Skeletal muscle satellite cell (primary cell): ENCODE data around the gene ZNF648.

Experiments used
- H3K27me3 ChIP-seq: 2 replicates; pipeline ENCODE4 v1.7.0; 2013; ENCODE audit warnings: low read length; ENCODE audit not compliant: control insufficient read depth, insufficient read depth
- H3K36me3 ChIP-seq: 2 replicates; pipeline ENCODE4 v1.7.0; 2013; ENCODE audit warnings: mild to moderate bottlenecking, control low read depth, low read length; ENCODE audit not compliant: insufficient read depth
- H3K4me1 ChIP-seq: 2 replicates; pipeline ENCODE4 v1.7.0; 2013; ENCODE audit warnings: low read length; ENCODE audit not compliant: control insufficient read depth, insufficient read depth
- H3K4me2 ChIP-seq: 2 replicates; pipeline ENCODE4 v1.7.0; 2013; ENCODE audit warnings: mild to moderate bottlenecking, low read length
- H3K4me3 ChIP-seq: 2 replicates; pipeline ENCODE4 v1.7.0; 2013; ENCODE audit warnings: low read length
- H3K9ac ChIP-seq: 2 replicates; pipeline ENCODE4 v1.7.0; 2013; ENCODE audit warnings: mild to moderate bottlenecking, low read depth, low read length, moderate library complexity
- H3K9me3 ChIP-seq: replicated peaks from 2 replicates; pipeline ENCODE4 v1.7.0; 2013; ENCODE audit warnings: mild to moderate bottlenecking, control low read depth, low read length

The ZNF648 gene

DNA sequence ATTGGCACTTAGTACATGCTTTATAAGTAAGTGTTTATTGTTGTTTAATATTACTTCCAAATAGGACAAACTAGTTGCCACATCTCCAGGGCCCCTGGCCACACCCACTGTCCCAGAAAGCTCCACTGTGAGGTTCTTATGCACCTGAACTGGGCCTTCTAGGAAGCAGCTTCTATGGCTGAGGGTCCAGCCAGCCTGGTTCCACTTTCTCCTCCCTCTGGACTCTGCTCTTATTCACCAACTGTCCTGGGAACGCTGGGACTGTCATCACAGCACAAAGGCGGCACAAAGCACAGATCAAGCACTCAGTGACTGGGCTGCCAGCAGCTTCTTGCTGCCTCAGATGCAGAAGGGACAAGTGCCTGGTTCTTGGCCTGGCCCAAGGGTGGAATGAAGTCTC is 29.6 kb upstream of the ZNF648 start:
- H3K9me3 ChIP-seq, result no peaks in the 10 kb centered on the region
- H3K4me1 ChIP-seq, result no peaks in the 10 kb centered on the region
- H3K4me3 ChIP-seq, result no peak overlapping the region

DNA sequence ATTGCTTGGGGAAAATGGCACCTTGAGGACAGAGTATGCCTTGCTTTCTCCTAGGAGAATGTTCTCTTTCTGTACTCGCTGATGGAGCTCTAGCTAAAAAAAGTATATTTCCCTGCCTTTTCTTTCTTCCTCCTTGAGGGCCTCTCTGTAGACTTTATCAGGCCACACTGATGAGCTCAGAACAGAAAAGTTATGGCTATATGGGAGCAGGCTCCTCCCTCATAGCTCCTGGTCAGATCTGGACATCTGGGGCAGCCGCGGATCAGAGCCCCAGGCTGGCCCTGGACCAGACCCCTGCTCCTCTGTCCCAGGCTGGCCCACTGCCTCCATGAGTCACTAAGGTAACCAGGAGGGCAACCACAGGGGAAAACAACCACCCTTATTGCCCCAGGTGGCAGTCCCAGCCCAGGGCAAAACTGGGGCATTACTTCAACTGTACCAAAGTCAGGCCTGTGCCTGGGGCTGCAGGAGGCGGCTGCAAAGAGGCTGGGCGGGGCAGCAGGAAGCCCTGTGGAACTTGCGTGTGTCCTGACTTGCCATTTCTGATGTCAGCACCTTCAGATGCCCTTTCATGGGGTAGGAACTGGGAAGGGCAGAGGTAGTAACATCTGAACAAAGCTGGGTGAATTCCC is 26.3 kb upstream of the ZNF648 start:
- no peak overlapping the region for H3K4me3 ChIP-seq
- no peak overlapping the region for H3K9ac ChIP-seq
- H3K36me3 ChIP-seq, result no peaks in the 10 kb centered on the region
- no peak overlapping the region for H3K4me2 ChIP-seq
- H3K27me3 ChIP-seq, result peaks cover 5% of the 10 kb centered on the region
- no peaks in the 10 kb centered on the region for H3K9me3 ChIP-seq
- H3K4me1 ChIP-seq, result no peaks in the 10 kb centered on the region

More for the DNA sequence above, 29.6 kb upstream of the ZNF648 start:
- Histone ChIP-seq H3K4me2 (no peak overlapping the region), H3K36me3 (no peaks in the 10 kb centered on the region), H3K27me3 (peaks cover 13% of the 10 kb centered on the region), H3K9ac (no peak overlapping the region)

GRCh38 chr1:182087304-182087703 is 25.8 kb upstream of the ZNF648 start:
- H3K9me3 ChIP-seq, result no peaks in the 10 kb centered on the region
- H3K4me2 ChIP-seq, result no peak overlapping the region
- H3K36me3 ChIP-seq, result no peaks in the 10 kb centered on the region
- no peak overlapping the region for H3K9ac ChIP-seq
- peaks cover 4% of the 10 kb centered on the region for H3K27me3 ChIP-seq
- H3K4me3 ChIP-seq, result no peak overlapping the region
- H3K4me1 ChIP-seq, result no peaks in the 10 kb centered on the region

GRCh38 chr1:182086620-182087019 is 25.1 kb upstream of the ZNF648 start:
- Histone ChIP-seq H3K27me3 (peaks cover 4% of the 10 kb centered on the region), H3K4me3 (no peak overlapping the region), H3K4me1 (no peaks in the 10 kb centered on the region)

GRCh38 chr1:182086136-182086535 is 24.6 kb upstream of the ZNF648 start:
- H3K36me3 ChIP-seq, result no peaks in the 10 kb centered on the region
- H3K4me1 ChIP-seq, result no peaks in the 10 kb centered on the region
- H3K9ac ChIP-seq, result no peak overlapping the region
- H3K9me3 ChIP-seq, result no peaks in the 10 kb centered on the region
- no peak overlapping the region for H3K4me3 ChIP-seq
- no peak overlapping the region for H3K4me2 ChIP-seq
- peaks cover 1% of the 10 kb centered on the region for H3K27me3 ChIP-seq

More at GRCh38 chr1:182086620-182087019, 25.1 kb upstream of the ZNF648 start:
- Histone ChIP-seq H3K36me3 (no peaks in the 10 kb centered on the region), H3K9ac (no peak overlapping the region), H3K4me2 (no peak overlapping the region), H3K9me3 (no peaks in the 10 kb centered on the region)

DNA sequence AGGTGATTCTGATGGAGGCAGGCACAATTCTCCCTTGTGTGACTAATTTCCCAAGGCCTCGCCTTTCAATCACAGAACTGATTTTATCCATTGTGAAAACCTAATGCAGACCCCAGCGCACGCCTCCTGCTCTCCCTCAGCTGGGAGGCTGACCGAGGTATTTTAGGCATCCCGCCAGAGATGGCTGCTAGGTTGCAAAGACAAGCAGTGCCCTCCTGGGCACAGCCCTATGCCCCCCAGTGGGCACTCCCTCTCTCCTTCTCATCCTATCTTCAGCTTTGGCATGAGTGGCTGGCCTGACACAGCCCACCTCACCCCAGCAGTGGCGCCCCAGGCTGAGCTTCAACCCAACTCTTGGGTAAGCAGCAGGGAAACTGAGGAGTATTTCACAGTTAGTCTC is 24.2 kb upstream of the ZNF648 start:
- Histone ChIP-seq H3K27me3 (no peaks in the 10 kb centered on the region), H3K9ac (no peak overlapping the region), H3K4me1 (no peaks in the 10 kb centered on the region), H3K4me3 (no peak overlapping the region), H3K36me3 (no peaks in the 10 kb centered on the region), H3K4me2 (no peak overlapping the region), H3K9me3 (no peaks in the 10 kb centered on the region)

- Histone ChIP-seq H3K9me3 (no peaks in the 10 kb centered on the region), H3K4me3 (no peak overlapping the region), H3K36me3 (no peaks in the 10 kb centered on the region)
Observed at GRCh38 chr1:182084487-182085316, 23.2 kb upstream of the ZNF648 start.

DNA sequence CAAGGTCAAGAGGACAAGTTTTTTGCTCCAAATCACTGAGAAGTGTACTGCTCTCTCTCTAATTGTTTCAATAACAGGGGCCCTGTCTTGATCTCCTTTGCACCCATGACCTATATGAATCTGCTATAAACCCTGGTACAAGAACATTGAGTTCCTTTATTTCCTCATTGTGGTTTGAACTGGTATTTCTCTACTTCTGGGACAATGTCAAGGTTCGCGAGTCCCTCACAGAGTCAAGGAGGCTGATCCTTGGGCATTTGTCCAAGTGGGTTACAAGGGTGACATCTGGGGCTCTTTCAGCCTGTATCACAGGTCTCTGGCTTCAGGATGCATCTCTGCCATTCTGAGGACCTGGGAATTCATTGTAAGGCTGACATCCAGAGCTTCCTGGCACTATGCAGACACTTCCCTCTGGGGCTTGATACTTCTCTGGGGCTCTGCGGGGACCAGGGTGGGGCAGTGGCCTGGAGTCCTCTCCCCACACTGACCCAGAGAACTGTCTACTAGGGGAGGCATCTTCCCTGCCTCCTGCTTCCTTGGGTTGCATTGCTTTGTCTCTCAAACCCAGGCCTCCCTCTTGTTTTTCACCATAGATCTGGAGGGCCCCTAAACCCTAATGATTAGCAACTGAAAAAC is 22.5 kb upstream of the ZNF648 start:
- no peak overlapping the region for H3K9ac ChIP-seq
- H3K4me1 ChIP-seq, result no peaks in the 10 kb centered on the region
- no peaks in the 10 kb centered on the region for H3K9me3 ChIP-seq
- no peaks in the 10 kb centered on the region for H3K27me3 ChIP-seq
- no peak overlapping the region for H3K4me3 ChIP-seq
- H3K4me2 ChIP-seq, result no peak overlapping the region
- no peaks in the 10 kb centered on the region for H3K36me3 ChIP-seq

More at GRCh38 chr1:182084487-182085316, 23.2 kb upstream of the ZNF648 start:
- no peaks in the 10 kb centered on the region for H3K27me3 ChIP-seq
- peak overlapping the region; percentile 27 for H3K4me2 ChIP-seq
- H3K4me1 ChIP-seq, result no peaks in the 10 kb centered on the region
- no peak overlapping the region for H3K9ac ChIP-seq

DNA sequence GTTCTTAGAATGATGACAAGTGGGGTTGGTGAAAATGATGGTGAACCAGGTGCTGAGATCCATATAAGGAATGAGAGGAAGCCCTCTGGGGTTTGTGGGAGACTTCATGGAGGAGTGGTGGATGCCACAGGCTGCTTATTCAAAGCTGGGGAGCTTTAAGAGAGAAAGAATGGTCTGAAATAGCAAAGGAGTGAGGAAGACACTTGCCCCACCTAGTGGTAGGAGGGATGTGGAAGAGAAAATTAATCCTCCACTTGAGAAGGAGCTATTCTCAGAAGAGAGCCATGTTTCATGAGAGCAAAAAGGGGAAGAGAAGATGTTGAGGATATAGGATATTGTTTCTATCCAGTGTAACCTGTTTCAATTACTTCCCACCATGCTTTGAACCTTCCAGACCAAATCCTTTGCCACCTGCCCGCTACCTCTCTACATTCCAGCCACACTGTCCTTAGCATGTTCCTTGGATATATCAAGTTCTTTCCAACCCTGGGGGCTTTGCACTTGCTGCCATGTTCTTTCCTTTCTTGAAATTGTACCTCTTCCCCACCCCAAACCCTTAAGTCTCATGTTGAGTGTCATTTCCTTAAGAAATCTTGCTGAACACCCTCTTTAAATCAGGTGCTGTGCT is 19.6 kb upstream of the ZNF648 start:
- no peak overlapping the region for H3K4me3 ChIP-seq
- no peaks in the 10 kb centered on the region for H3K27me3 ChIP-seq
- H3K9me3 ChIP-seq, result no peaks in the 10 kb centered on the region
- no peaks in the 10 kb centered on the region for H3K36me3 ChIP-seq
- H3K4me2 ChIP-seq, result no peak overlapping the region
- H3K4me1 ChIP-seq, result no peaks in the 10 kb centered on the region
- H3K9ac ChIP-seq, result no peak overlapping the region

- H3K36me3 ChIP-seq, result no peaks in the 10 kb centered on the region
- no peak overlapping the region for H3K4me2 ChIP-seq
- H3K4me3 ChIP-seq, result no peak overlapping the region
- no peaks in the 10 kb centered on the region for H3K27me3 ChIP-seq
- H3K9me3 ChIP-seq, result no peaks in the 10 kb centered on the region
- H3K4me1 ChIP-seq, result no peaks in the 10 kb centered on the region
- no peak overlapping the region for H3K9ac ChIP-seq
Observed at GRCh38 chr1:182080040-182080439, 18.5 kb upstream of the ZNF648 start.

DNA sequence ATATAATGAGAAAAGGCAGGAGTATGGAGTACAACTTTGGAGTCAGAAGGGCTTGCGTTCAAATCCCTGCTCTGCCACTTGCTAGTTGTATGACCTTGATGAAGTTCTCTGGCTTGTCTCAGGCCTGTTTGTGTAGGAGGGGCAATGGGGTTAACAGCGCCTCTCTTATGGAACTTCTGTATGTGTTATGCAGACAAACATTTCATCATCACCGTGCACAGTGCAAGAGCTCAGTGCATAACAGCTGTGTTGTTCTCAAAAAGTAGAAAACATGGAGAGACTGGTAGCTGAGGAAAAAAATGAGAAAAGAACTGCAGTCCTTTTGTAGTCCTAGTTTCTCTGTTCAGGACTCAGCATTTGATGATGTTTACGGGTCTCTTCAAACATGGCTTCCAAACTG is 10.4 kb upstream of the ZNF648 start:
- H3K9me3 ChIP-seq, result no peaks in the 10 kb centered on the region
- no peak overlapping the region for H3K9ac ChIP-seq

More for the DNA sequence above, 10.4 kb upstream of the ZNF648 start:
- no peaks in the 10 kb centered on the region for H3K4me1 ChIP-seq
- H3K4me2 ChIP-seq, result no peak overlapping the region
- H3K4me3 ChIP-seq, result no peak overlapping the region
- H3K27me3 ChIP-seq, result no peaks in the 10 kb centered on the region
- H3K36me3 ChIP-seq, result no peaks in the 10 kb centered on the region
